ENCODE data around the gene UQCRQ.

UQCRQ gene

DNA sequence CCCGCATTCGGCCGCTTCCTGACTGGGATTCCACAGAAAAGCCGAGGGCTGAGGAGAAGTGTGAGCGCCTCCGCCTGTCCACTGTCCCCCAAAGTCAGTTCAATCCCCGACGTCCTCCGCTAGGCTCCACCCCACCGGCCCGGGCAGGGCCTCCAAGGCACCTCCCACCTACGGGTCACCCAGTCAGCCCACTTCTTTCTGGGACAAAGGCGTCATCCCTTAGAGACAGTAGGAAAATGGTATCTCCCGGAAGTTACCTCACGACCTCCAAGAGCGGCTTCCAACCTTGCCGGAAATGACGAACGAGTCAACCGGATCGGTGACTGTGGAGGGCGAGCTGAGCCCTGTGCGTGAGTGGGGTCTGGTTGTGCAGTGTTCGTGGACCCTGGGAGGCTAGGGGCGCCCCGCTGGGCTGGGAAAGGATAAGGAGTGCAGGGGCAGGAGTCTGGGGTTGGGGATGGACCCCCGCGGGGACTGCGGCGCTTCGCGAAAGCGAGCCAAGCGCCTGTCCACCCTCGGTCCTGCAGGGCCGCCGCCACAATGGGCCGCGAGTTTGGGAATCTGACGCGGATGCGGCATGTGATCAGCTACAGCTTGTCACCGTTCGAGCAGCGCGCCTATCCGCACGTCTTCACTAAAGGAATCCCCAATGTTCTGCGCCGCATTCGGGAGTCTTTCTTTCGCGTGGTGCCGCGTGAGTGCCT, at the start of gene UQCRQ, which contains the start of gene GDF9:
UQCRQ (plus strand) TSS at position 301 of the 704 bp plus-strand sequence; CDS start at position 541, 240 bp downstream.
GDF9 (minus strand) TSS at position 128 of the 704 bp plus-strand sequence. CDS start 1,936 bp downstream, outside the sequence.
- FAIRE-seq = peak; percentile 84
- DNase-seq (ENCODE audit: low spot score) = peak; percentile 99

DNA sequence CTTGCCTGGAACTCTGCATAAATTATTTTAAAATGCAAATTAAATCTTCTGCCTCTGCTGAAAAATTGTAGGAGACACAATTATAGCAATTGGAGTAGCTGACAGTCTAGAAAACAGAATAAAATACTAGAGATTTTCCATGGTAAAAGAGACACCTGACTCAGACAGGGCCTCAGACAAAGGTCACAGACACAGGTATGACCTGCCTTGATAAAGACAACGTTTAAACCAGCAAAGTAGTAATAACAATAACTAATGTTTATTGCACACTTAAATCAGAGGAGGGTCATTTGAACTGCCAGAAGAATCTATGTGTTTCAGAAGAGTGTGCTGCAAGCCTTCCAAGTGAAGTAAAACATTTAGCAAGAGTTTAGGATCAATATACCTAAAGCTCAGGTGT, 49.4 kb upstream of the UQCRQ start:
- FAIRE-seq (no peak), DNase-seq (ENCODE audit: low spot score) (no peak)

DNA sequence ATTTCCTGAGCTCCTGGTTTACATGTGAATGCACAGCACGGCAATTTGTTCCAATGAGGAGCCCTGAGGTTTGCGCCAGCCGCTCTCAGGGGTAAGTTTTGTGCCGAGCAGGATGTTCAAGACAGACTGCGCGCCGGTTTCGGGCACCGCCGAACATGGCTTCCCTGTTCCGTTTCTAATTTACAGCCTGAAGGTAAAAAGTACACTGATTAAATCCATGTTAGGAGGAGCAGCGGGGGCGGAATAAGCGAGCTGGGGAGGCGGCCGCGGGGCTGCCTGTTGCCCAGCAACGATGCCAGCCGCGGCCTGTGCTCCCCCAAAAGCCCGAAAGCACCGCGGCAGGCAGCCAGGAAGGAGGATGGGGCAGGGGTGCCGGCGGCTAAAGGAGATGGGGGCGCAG, 47.0 kb upstream of the UQCRQ start:
- no peak for FAIRE-seq
- no peak for DNase-seq (ENCODE audit: low spot score)

DNA sequence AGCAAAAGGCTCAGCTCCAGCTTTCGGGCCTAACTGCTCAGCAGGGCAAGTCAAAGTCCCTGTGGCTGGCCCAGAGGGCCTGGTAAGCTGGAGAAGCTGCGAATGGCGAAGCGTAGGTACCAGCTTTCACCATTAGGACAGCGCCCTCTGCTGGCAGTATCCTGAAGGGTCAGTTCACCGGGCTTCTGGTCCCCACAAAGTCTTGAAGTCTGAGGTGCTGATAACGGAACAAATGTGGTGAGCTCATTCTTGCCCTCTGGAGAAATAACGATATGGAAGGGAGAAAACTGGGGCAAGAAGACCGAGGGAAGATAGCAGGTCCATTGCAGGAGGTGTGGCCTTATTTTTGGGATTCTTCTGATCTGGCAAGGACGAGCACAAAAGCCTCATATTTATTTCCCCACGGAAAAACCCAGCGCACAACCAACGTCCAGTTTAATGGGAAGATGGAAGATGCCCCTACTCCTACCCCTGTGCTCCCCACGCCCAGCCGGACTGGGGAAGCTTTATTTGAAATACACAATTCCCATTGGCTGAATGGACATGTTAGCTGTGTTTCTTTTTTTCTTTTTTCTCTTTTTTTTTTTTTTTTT, 46.2 kb upstream of the UQCRQ start:
- DNase-seq (ENCODE audit: low spot score) = peak; percentile 92
- no peak for FAIRE-seq

DNA sequence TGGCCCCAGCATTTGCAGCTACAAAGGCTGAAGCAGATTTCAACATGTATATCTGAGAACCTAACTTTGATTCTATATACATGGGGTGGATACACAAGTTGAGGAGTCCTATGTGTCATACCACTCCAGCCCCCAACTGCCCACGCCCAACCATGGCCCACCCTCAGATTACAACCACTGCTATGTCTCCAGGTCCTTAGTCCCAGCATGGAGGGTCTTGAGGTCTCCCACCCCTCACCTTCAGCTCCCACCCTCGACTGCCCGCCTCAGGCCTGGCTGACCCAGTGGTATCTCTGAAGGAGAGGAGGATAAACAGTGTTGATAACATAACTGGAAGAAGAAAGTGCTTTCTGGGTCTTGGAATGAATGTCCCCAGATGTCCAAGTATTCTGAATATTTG, 45.1 kb upstream of the UQCRQ start:
- DNase-seq (ENCODE audit: low spot score) = no peak
- FAIRE-seq = no peak

DNA sequence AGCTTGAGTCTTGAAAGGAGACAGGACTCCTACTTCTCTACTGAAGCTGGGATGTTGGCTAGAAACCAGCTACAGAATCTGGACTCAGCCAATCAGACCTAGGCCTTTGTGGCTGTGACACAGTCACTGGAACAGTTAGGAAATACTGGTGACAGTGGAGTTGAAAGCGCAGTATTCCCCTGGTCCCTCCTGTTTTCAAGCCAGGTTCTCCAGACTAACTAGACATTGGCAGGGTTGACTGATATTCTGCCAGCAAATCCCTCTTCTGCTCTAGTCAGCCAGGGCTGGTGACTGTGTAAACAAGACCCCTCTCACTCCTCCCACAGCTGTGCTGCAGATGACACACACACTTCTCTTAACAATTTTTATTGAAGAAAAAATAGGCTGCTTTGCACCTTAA, 44.7 kb upstream of the UQCRQ start:
- FAIRE-seq (peak; percentile 90), DNase-seq (ENCODE audit: low spot score) (no peak)

DNA sequence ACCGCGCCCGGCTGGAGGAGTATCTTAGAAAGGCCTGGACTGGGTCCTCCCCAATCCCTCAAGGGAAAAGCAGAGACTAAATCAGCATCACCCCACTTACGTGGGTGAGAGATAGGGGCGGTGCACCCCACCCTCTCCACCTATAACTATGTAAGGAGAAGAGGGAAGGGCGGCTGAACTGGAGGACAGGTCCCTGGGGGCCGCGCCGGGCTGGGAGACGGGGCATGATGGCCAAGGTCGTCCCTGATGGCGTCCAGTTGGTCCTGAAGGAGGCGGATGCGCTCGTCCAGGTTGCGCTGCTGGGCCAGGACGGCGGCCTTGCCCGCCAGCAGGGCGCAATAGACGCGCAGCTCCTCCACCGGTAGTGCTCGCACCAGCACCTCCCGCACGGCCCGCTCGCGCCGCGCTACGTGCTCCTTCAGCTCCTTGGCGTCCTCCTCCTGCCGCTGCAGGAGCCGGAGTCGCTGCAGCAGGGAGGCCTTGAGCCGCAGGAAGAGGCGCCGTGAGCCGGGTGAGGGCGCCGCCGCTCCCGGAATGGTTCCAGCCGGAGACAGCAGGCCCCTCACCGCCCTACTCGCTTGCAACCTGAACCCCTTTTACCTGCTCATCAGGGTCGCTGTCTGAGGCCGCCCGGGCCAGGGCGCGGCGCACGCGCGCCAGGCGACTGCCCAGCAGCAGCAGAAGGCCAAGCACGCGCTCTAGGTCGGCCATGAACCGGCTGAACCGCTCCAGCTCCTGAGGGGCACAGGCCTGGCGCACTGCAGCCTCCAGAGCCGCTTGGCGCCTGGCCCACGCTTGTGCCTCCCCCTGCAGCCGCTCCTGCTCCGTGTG, 43.6 kb upstream of the UQCRQ start:
- DNase-seq (ENCODE audit: low spot score) (no peak), FAIRE-seq (no peak)

DNA sequence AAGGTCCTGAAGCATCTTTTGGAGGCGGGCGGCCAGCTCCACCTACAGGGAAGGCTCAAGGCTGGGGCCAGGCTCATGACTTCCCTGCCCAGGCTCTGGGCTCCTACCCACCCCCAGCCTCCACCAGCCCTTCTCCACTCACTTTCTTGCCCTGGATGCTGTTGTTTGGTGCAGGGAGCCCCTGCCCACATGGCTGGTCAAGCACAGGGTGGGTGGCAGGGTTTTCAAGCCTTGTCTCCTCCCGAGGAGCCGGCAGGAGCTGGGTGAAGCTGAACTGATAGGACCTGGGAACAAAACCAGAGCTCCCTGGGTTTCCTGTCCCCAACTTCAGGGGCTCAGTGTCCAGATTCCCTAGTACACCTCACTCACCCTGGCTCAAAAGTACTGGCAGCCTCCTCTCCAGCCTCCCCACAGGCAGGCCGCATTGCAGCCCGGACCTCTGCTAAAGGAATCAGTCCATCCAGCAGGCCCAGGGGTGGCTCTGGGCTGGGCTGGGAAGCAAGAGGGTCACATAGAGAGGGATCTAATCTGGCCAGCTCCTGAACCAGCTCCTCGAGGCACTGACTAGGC, 42.9 kb upstream of the UQCRQ start:
- no peak for DNase-seq (ENCODE audit: low spot score)
- no peak for FAIRE-seq

DNA sequence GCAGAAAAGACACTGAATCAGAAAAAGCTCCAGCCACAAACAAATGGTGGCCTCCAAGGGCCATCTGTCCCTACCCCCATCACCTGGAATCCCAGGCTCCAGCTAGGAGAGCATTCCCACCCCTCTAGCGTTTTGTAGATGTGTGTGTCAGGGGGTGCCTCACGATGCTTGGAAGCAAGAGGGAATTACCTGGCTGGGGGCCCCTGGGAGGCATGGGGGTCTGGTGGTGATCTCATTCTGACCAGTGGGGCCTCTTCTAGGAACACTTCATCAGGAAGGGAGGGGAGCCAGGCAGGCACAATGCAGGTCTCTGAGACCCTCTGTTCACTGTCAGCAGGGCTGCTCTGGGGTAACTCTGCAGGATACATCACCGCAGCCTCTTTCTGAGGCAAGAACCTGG, 42.0 kb upstream of the UQCRQ start:
- no peak for FAIRE-seq
- DNase-seq (ENCODE audit: low spot score) = no peak

DNA sequence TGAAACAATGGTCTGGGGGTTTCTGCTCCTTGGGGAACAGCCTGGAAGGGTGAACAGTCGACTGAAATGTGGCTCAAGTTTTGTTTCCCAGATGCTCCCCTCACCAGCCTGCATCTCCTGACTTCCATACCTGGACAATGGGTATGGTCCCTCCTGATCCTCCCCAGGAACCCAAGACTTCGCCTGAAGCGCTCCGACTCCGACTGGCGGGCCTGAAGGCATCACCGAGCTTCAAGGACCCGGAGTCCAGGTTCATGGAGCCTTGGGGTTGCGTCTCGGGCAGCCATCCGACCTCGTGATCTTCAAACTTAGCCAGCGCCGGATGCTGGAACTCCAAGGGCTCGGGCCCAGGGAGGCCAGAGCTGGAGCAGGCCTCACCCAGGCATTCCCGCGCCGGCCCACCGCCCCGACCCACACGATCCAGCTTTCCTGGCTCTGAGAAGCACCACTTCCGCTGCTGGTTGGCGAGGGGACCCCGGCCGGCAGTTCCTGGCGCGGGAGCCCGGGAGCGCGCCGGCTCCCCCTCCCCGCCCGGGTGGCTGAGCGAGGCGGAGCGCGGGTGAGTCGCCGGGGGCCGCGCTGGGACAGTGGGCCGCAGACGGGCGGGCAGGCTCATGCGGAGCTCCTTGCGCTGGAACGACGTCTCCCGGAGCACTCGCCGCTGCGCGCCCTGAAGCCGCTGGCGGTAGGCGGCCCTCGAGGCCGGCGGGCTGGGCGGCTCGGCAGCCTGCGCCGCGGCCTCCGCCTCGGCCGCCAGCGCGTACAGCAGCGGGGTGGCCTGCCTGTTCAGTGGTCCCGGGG, 41.2 kb upstream of the UQCRQ start:
- FAIRE-seq = no peak
- no peak for DNase-seq (ENCODE audit: low spot score)

DNA sequence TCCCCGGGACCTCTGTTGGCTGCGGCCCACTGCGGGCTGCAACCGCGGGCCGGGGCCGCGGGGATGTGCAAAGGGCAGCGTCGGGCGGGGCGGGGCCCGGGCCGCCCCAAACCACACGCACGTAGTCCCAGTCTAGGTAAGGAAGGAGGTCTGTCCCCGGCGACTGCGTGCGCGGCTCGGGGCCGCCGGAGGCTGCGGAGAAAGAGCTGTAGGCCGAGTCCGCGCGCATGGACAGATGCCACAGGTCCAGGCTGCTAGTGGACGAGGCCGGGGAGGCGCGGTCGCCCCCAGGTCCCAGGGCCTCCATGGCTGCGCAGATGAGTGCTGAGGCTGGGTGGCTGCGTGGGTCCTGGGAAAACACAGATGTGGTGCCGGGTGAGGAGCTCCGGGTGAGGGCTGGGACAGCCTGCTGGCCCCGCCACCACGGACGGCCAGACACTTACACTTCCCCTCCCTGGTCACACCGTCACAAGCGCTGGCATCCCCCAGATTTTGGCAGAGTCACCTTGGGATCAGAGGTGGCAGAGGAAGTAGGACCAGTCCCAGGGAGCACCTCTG, 40.5 kb upstream of the UQCRQ start:
- FAIRE-seq (no peak), DNase-seq (ENCODE audit: low spot score) (no peak)

DNA sequence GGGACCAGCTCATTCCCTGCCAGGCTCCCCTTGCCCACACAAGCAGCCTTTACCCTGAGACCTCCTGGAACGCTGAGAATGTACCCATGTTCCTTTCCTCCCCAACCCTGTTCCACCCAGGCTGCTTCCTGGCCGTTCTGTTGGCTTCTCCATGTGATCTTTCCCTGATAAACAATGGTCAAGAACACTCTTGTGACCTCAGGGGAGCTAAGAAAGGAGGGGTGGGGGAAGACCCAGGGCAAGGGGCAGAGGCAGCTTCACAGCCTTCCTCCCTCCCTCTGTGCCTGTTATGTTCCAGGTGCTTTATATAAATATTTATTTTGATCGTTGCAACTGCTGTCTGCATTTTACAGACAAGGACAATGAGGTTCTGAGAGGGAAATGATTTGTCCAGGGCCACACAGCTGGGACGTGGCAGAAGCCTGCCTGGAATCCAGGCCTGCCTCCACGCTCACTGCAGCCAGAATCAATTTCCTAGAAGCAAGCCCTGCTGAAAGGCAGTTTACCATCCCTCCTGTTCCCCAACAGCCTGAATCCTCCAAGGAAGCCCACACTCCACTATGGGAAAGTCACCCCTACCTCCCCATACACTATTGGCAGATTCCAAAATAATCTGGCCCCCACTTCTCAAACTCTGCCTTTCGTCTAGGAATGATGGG, 39.9 kb upstream of the UQCRQ start:
- DNase-seq (ENCODE audit: low spot score) (no peak), FAIRE-seq (peak; percentile 46)

DNA sequence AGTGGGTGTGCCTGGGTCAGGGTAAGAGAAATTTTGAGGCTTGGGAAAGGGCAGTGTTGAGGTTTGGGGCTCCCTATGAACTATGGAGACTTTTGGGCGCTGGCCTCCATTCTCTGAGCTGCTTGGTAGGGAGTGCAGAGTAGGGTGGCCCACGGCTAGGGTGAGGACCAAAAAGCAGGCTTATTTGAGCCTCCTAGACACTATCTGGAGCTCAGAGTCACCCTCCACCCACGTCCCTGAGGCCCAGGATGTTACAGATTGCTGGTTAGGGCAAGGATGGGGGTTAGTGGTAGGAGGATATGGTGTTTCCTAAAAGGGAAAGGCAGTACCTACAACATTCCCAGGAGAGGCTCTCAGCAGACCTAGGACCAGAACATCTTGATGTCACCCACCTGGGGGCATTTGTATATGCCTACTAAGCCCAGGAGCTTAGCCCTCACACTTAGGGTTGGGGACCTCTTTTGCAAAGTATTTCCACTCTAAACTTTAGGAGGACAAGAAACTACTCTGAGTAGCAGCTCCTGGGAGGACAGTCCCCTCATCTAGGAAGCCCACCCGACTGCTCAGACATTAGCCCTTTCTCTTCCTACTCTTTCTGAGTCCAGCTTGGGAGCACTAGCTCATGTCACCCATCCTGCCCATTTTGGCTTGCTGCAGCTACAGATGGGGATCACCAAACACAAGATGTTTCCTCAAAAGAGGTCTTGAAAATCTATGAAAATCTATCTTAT, 38.3 kb upstream of the UQCRQ start:
- peak; percentile 48 for FAIRE-seq
- no peak for DNase-seq (ENCODE audit: low spot score)

DNA sequence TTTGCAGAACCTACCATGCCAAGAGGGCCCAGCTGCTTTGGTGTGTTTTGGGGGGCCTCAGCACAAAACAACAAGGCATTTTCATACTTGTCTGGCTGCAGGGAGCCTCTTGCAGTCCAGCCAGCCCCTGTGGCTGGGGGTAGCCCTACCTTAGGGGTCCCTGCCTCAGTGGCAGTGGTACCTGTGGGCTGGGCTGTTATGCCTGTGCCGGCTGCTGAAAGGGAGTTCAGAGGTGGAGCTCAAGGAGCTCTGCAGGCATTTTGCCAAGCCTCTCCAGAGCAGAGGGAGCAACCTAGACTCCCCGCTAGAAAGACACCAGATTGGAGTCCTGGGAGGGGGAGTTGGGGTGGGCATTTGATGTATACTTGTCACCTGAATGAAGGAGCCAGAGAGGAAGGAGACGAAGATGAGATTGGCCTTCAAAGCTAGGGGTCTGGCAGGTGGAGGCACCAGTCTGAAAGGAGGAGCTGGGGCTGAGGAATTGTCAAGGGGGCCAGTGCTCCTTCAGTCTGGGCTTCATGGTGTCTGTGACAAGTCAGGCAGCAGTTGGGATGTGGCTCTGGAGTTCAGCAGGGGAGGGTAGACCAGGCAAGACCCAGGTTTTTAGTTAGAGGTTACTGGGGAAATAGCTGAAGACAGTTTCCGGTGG, 37.5 kb upstream of the UQCRQ start:
- DNase-seq (ENCODE audit: low spot score) (no peak), FAIRE-seq (peak; percentile 46)

DNA sequence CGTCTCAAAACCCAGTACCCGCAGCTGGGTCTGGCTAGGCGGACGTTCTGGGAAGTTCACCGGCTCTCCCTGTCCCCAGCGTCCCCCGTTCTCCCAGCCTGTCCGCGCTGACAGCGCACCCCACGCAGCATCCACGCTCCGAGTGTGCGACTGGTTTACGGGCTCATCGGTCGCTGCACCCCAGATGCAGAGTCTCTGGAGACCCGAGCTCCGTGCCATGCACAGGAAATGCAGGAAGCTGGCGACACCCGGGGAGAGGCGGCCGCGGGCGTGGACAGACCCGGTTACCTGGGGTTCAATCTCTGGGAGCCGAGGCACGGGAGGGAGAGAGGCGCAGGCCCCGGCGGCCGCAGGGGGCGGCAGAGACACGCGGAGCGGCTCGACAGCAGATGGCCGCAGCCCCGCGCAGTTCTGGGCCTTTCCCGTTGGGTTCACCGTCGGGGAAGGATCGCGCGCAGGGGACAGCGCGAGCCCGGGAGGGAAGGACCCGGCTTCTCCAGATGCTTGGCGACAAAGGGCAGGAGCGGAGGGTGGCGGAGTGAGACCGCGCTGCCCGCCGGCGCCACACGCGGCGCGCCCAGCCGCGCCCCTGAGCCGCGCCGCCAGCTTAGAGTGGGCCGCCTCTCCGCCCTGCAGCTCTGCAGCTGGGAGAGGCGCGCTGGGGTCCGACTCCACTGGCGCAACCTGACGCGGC, 36.6 kb upstream of the UQCRQ start:
- DNase-seq (ENCODE audit: low spot score) = peak; percentile 95
- peak; percentile 56 for FAIRE-seq

DNA sequence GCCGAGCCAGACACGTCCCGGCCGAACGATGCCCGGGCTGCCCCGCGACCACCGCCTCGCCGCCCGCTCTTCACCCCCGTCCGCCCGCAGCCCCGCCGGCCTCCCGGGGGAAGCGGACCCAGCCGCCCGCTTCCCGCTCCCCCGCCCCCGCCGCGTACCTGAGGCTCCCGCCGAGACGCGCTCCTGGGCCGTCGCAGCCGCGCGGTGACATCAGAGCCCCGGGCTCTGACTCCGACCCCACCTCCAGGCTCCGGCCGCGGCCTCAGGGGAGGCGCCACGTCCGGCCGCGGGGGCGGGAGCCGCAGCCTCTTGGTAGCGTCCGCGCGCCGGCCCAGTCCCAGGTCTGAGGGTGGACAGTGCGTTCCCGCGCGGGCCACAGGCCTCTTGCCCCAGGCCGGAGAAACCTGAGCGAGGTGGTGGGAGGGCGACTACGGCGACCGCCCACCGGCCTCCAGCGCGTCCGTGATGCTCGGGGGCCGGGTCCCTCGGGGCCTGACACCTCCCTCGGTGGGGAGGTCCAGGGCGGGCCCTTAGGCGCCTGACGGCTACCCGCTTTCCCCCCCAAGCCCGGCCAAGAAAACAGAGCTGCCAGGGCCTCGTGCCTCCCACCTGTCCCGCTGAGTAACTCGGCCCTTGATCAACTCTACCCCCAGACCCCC, 35.9 kb upstream of the UQCRQ start, which contains the start of gene SHROOM1:
SHROOM1 (minus strand) TSS at position 212 of the 659 bp plus-strand sequence. CDS start 4,507 bp downstream, outside the sequence.
- FAIRE-seq (no peak), DNase-seq (ENCODE audit: low spot score) (peak; percentile 88)

DNA sequence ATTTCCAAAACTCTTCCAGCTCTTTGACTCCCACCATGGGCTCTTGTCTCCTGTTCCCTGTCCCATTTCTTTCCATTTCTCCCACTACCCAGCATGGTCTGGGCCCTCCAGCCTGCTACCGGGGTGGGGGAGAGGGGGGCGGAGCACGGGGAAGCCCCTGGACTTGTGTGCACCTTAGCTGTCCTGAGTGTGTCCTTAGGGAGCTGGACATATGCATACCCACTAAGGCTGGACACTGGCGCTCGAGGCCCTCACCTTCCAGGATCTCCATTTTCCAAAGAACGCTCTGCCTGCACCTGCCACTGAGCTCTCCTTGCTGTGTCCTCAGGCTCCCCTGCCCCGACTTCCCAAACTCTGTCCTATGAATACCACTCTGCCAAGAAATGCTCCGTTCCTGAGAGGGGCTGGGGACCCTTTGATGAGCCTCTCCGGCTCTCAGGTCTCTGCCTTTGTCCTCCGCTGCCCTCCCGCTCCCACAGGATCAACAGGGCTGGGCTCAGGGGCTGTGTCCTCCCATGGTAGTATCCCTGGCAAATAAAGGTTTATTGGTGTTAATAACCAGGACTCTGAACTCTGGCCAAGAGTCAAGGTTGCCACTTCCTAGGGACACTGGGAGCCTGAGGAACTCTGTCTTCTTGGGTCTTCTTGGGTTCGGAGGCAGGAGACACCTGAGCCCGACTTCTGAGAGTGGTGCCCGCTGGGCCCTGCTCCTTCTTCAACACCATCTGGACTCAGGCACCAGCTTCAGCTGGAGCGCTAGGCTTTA, 35.2 kb upstream of the UQCRQ start:
- DNase-seq (ENCODE audit: low spot score) = no peak
- FAIRE-seq = no peak

Measured in urothelium cell line (cell line).